IMR-90 (cell line): ENCODE results near the gene UBXN2A. TPM values are rescaled to one million over a fixed set of nuclear protein-coding genes. Genes with fewer than 3 reads are reported as not detected.

Source experiments
- ATAC-seq: fragments of 200-7000 bp; cut with Tn5 transposase; 2 replicates; pipeline ENCODE4 v1.9.1; 2020; ENCODE audit warnings: low read depth, mild to moderate bottlenecking, moderate library complexity
- BruUV-seq: library from RNA; stranded (reverse); fragments of 400-500 nt; replicated peaks from 2 replicates; lab custom pipeline; 2021; lab: Mats Ljungman, UMichigan
- CTCF ChIA-PET: fragments of 300-600 bp; formaldehyde crosslinking; extraction: SDS; loops from one replicate; lab custom pipeline; 2021; ENCODE audit warnings: antibody characterized with exemption; lab: Yijun Ruan, JAX
- POLR2A ChIA-PET: fragments of 300-600 bp; sonication (Branson Sonifier 250); formaldehyde crosslinking; loops from one replicate; lab custom pipeline; 2022; ENCODE audit warnings: antibody characterized with exemption; ENCODE audit not compliant: unreplicated experiment; lab: Charles Lee
- DNase-seq: peaks from one replicate; pipeline ENCODE4 v3.0.0; 2013
- H2AFZ ChIP-seq: replicated peaks from 2 replicates; pipeline ENCODE3; 2013; ENCODE audit warnings: low read length, mild to moderate bottlenecking; ENCODE audit not compliant: poor library complexity
- H2AK5ac ChIP-seq: 2 replicates; pipeline ENCODE4 v1.6.1; 2013; ENCODE audit warnings: low read depth, low read length, inconsistent platforms
- H2AK9ac ChIP-seq: replicated peaks from 2 replicates; pipeline ENCODE3; 2013; ENCODE audit warnings: mild to moderate bottlenecking, low read depth, low read length, moderate library complexity; ENCODE audit not compliant: poor library complexity
- H2BK120ac ChIP-seq: 2 replicates; pipeline ENCODE4 v1.6.1; 2013; ENCODE audit warnings: low read depth, low read length, inconsistent platforms
- H2BK15ac ChIP-seq: 3 replicates; pipeline ENCODE4 v1.6.1; 2013; ENCODE audit warnings: low read depth, low read length, inconsistent platforms
- H2BK20ac ChIP-seq: 2 replicates; pipeline ENCODE4 v1.6.1; 2013; ENCODE audit warnings: low read depth, mild to moderate bottlenecking, inconsistent platforms, low read length, moderate library complexity
- H2BK5ac ChIP-seq: 2 replicates; pipeline ENCODE4 v1.6.1; 2013; ENCODE audit warnings: mild to moderate bottlenecking, low read depth, low read length, inconsistent platforms; ENCODE audit not compliant: poor library complexity, severe bottlenecking
- H3K14ac ChIP-seq: replicated peaks from 2 replicates; pipeline ENCODE4 v1.6.1; 2013; ENCODE audit warnings: low read depth, low read length, inconsistent platforms
- H3K18ac ChIP-seq: 2 replicates; pipeline ENCODE4 v1.6.1; 2013; ENCODE audit warnings: low read depth, low read length, control low read depth
- H3K23ac ChIP-seq: 2 replicates; pipeline ENCODE4 v1.6.1; 2013; ENCODE audit warnings: low read depth, low read length, inconsistent platforms
- H3K27ac ChIP-seq: 2 replicates; pipeline ENCODE4 v1.5.1; 2013; ENCODE audit warnings: mild to moderate bottlenecking, control low read depth, low read length; ENCODE audit not compliant: insufficient read depth
- H3K27me3 ChIP-seq: 2 replicates; pipeline ENCODE4 v1.6.1; 2013; ENCODE audit warnings: low read length; ENCODE audit not compliant: control insufficient read depth, insufficient read depth
- H3K36me3 ChIP-seq: 2 replicates; pipeline ENCODE4 v1.6.1; 2013; ENCODE audit warnings: low read length, mixed read lengths; ENCODE audit not compliant: control insufficient read depth, insufficient read depth
- H3K4ac ChIP-seq: 2 replicates; pipeline ENCODE4 v1.6.1; 2013; ENCODE audit warnings: low read depth, low read length, inconsistent platforms
- H3K4me1 ChIP-seq: 2 replicates; pipeline ENCODE4 v1.6.1; 2013; ENCODE audit warnings: low read length, mixed read lengths; ENCODE audit not compliant: control insufficient read depth, insufficient read depth
- H3K4me2 ChIP-seq: 2 replicates; pipeline ENCODE4 v1.6.1; 2013; ENCODE audit warnings: low read depth, mild to moderate bottlenecking, control low read depth, low read length, moderate library complexity
- H3K4me3 ChIP-seq: 2 replicates; pipeline ENCODE4 v1.5.1; 2013; ENCODE audit warnings: low read depth, mild to moderate bottlenecking, control low read depth, low read length, moderate library complexity; ENCODE audit not compliant: insufficient read depth
- H3K56ac ChIP-seq: 2 replicates; pipeline ENCODE4 v1.6.1; 2013; ENCODE audit warnings: low read length, inconsistent platforms; ENCODE audit not compliant: insufficient read depth; ENCODE audit errors: extremely low read depth
- H3K79me1 ChIP-seq, 2 experiments: 2 replicates each; pipeline ENCODE4 v1.6.1; 2013; ENCODE audit warnings: low read length in 2 of 2, inconsistent platforms in 1 of 2, low read depth in 1 of 2
- H3K9ac ChIP-seq: 2 replicates; pipeline ENCODE4 v1.6.1; 2013; ENCODE audit warnings: low read depth, low read length, control low read depth
- H3K9me1 ChIP-seq: 2 replicates; pipeline ENCODE4 v1.6.1; 2013; ENCODE audit warnings: low read length, inconsistent platforms; ENCODE audit not compliant: insufficient read depth
- H3K9me3 ChIP-seq: 2 replicates; pipeline ENCODE4 v1.6.1; 2013; ENCODE audit warnings: low read length; ENCODE audit not compliant: control insufficient read depth, insufficient read depth
- H4K20me1 ChIP-seq: 2 replicates; pipeline ENCODE4 v1.6.1; 2013; ENCODE audit warnings: low read length, inconsistent platforms; ENCODE audit not compliant: insufficient read depth
- H4K5ac ChIP-seq: 2 replicates; pipeline ENCODE4 v1.6.1; 2013; ENCODE audit warnings: mild to moderate bottlenecking, low read depth, low read length, control low read depth
- H4K8ac ChIP-seq, 2 experiments: 2 replicates each; pipeline ENCODE4 v1.6.1; 2013; ENCODE audit warnings: low read depth in 2 of 2, low read length in 2 of 2, control low read depth in 1 of 2, inconsistent platforms in 1 of 2
- H4K91ac ChIP-seq: 2 replicates; pipeline ENCODE4 v1.6.1; 2013; ENCODE audit warnings: low read depth, low read length, inconsistent platforms; ENCODE audit not compliant: insufficient read depth
- BHLHE40 ChIP-seq: fragments of 150-350 bp; IDR thresholded peaks from 2 replicates; pipeline ENCODE4 v1.6.1; 2016; ENCODE audit warnings: mild to moderate bottlenecking, low read depth, low read length
- CEBPB ChIP-seq: IDR thresholded peaks from 2 replicates; pipeline ENCODE4 v1.6.1; 2012; ENCODE audit warnings: low read depth, low read length, improper control_type of control experiment
- CHD1 ChIP-seq: IDR thresholded peaks from 2 replicates; pipeline ENCODE4 v1.6.1; 2012; ENCODE audit warnings: low read depth, low read length, improper control_type of control experiment
- FOS ChIP-seq: fragments of 150-350 bp; IDR thresholded peaks from 2 replicates; pipeline ENCODE4 v1.6.1; 2016; ENCODE audit warnings: low read depth, low read length
- NFE2L2 ChIP-seq: fragments of 150-350 bp; IDR thresholded peaks from 2 replicates; pipeline ENCODE4 v1.6.1; 2016; ENCODE audit warnings: low read depth, mild to moderate bottlenecking, low read length
- RAD21 ChIP-seq: IDR thresholded peaks from 2 replicates; pipeline ENCODE4 v1.6.1; 2012; ENCODE audit warnings: low read length, improper control_type of control experiment
- RFX5 ChIP-seq: IDR thresholded peaks from 2 replicates; pipeline ENCODE4 v1.8.0; 2012; ENCODE audit warnings: low read depth, mild to moderate bottlenecking, low read length, moderate library complexity
- SMC3 ChIP-seq: fragments of 150-350 bp; IDR thresholded peaks from 2 replicates; pipeline ENCODE4 v1.6.1; 2016; ENCODE audit warnings: low read depth, mild to moderate bottlenecking, antibody characterized with exemption, low read length, moderate library complexity
- WGBS, 2 experiments: methylation state at CpG; one replicate each; pipeline versions ENCODE4 v1.1.5 to v1.1.7; 2013; ENCODE audit warnings: missing lambda C conversion rate in 2 of 2; ENCODE audit not compliant: insufficient read length in 1 of 2; ENCODE audit errors: extremely low coverage in 2 of 2; 5-methylcytosine and 5-hydroxymethylcytosine counted together
- dilution Hi-C: fragments of 300-500 bp; cut with HindIII; formaldehyde crosslinking; loops from one replicate; pipeline ENCODE4 v1.14.3; 2018; ENCODE audit warnings: low sequenced_read_pairs; ENCODE audit not compliant: unreplicated experiment
- in situ Hi-C: fragments of 300-500 bp; cut with MboI; formaldehyde crosslinking; loops from 3 replicates; pipeline ENCODE4 v1.14.3; 2019; ENCODE audit warnings: low sequenced_read_pairs, inconsistent platforms, mixed read lengths
- intact Hi-C: fragments of 100-400 bp; cut with micrococcal nuclease; formaldehyde crosslinking; loops from 2 replicates; pipeline ENCODE4 v1.10.0; 2022
- polyA plus RNA-seq, 3 experiments: library from polyadenylated mRNA; depleted of rRNA; stranded (reverse); fragments of >200 nt; gene quantifications; 2 replicates each; pipeline ENCODE4 v1.2.3, GENCODE V29; 2012; ENCODE audit warnings: low replicate concordance in 1 of 3
- total RNA-seq: library from RNA; depleted of rRNA; stranded (reverse); fragments of >200 nt; gene quantifications from 2 replicates; pipeline ENCODE4 v1.2.3, GENCODE V29; 2012
- TF ChIP-seq, protein P1 (sequence below): conservative IDR thresholded peaks from 2 replicates; pipeline ENCODE4 v1.5.1; 2012; ENCODE audit warnings: mild to moderate bottlenecking, low read depth, low read length, improper control_type of control experiment
- TF ChIP-seq, protein P2 (sequence below): fragments of 150-350 bp; IDR thresholded peaks from 2 replicates; pipeline ENCODE4 v1.6.1; 2017; ENCODE audit warnings: mild to moderate bottlenecking, antibody characterized with exemption, low read length, low read depth
- TF ChIP-seq, protein P3 (sequence below): fragments of 150-350 bp; IDR thresholded peaks from 2 replicates; pipeline ENCODE4 v1.6.1; 2016; ENCODE audit warnings: low read depth, mild to moderate bottlenecking, low read length, moderate library complexity, borderline replicate concordance

The UBXN2A gene
- total and polyA plus RNA-seq, 2 of the 4 experiments (the other 2 are of a cell fraction) = 4.6 to 7.7 TPM

DNA sequence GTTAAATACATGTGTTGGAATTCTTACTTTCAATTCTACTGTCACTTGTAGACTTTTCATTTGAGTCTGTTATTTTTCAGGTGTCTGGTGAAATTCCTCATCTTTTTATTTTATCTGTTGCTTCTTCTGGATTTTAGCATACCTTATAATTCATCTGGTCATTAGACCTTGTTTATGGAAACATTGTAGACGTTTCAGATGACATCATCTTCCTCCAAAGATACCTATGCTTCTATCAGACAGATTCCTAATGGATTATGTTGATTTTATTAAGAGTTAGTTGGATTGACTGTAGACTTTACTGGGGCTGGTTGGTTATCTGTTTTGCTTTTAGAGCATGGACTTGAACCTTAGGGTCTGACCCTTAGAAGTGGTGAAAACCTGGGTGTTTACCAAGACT, 54.3 kb downstream of the UBXN2A start:
- no peak overlapping the region for H3K18ac ChIP-seq
- no peak overlapping the region for H3K4me3 ChIP-seq
- no peak overlapping the region for H3K4ac ChIP-seq
- ChIA-PET POLR2A (no interaction called here), CTCF (interaction anchor here (1.2 kb wide), 1 partner anchor 67 kb away, joined by 3 read pairs; the partner anchor contains the start of gene ATAD2B)
- WGBS, 2 experiments = no CpG with 5 or more reads among the region's 1 CpG
- no peaks in the 10 kb centered on the region for H4K20me1 ChIP-seq
- dilution Hi-C loops = no loop called here
- no peaks in the 10 kb centered on the region for H3K4me1 ChIP-seq
- H3K4me2 ChIP-seq = no peak overlapping the region
- no peak overlapping the region for H2BK15ac ChIP-seq
- H3K9ac ChIP-seq = no peak overlapping the region
- DNase-seq (no peak), ATAC-seq (no peak)
- H4K5ac ChIP-seq = no peak overlapping the region
- no peak overlapping the region for H4K8ac ChIP-seq
- H2AK9ac ChIP-seq = no peak overlapping the region
- no peak for TF ChIP-seq CEBPB
- TF ChIP-seq, protein P1, sequence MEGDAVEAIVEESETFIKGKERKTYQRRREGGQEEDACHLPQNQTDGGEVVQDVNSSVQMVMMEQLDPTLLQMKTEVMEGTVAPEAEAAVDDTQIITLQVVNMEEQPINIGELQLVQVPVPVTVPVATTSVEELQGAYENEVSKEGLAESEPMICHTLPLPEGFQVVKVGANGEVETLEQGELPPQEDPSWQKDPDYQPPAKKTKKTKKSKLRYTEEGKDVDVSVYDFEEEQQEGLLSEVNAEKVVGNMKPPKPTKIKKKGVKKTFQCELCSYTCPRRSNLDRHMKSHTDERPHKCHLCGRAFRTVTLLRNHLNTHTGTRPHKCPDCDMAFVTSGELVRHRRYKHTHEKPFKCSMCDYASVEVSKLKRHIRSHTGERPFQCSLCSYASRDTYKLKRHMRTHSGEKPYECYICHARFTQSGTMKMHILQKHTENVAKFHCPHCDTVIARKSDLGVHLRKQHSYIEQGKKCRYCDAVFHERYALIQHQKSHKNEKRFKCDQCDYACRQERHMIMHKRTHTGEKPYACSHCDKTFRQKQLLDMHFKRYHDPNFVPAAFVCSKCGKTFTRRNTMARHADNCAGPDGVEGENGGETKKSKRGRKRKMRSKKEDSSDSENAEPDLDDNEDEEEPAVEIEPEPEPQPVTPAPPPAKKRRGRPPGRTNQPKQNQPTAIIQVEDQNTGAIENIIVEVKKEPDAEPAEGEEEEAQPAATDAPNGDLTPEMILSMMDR = no peak
- TF ChIP-seq BHLHE40 = no peak
- no peak for TF ChIP-seq NFE2L2
- no peak for TF ChIP-seq CHD1
- TF ChIP-seq RFX5 = no peak
- no peak for TF ChIP-seq FOS
- TF ChIP-seq, protein P2, sequence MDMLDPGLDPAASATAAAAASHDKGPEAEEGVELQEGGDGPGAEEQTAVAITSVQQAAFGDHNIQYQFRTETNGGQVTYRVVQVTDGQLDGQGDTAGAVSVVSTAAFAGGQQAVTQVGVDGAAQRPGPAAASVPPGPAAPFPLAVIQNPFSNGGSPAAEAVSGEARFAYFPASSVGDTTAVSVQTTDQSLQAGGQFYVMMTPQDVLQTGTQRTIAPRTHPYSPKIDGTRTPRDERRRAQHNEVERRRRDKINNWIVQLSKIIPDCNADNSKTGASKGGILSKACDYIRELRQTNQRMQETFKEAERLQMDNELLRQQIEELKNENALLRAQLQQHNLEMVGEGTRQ = no peak
- TF ChIP-seq, protein P3, sequence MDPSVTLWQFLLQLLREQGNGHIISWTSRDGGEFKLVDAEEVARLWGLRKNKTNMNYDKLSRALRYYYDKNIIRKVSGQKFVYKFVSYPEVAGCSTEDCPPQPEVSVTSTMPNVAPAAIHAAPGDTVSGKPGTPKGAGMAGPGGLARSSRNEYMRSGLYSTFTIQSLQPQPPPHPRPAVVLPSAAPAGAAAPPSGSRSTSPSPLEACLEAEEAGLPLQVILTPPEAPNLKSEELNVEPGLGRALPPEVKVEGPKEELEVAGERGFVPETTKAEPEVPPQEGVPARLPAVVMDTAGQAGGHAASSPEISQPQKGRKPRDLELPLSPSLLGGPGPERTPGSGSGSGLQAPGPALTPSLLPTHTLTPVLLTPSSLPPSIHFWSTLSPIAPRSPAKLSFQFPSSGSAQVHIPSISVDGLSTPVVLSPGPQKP = no peak
- no peak for TF ChIP-seq RAD21
- TF ChIP-seq SMC3 = no peak
- no peak overlapping the region for H2BK5ac ChIP-seq
- no peak overlapping the region for H2AK5ac ChIP-seq
- BruUV-seq = no TSS peak
- H3K27ac ChIP-seq = no peak overlapping the region
- H3K14ac ChIP-seq = no peak overlapping the region
- H3K9me1 ChIP-seq = peaks cover 4% of the 10 kb centered on the region; the same call in 1 of the 2 replicates
- in situ Hi-C loops = no loop called here
- no peaks in the 10 kb centered on the region for H3K27me3 ChIP-seq
- H2BK20ac ChIP-seq = no peak overlapping the region
- no peak overlapping the region for H2BK120ac ChIP-seq
- no peak overlapping the region for H3K23ac ChIP-seq
- H3K36me3 ChIP-seq = peaks cover 5% of the 10 kb centered on the region
- H3K56ac ChIP-seq = no peak overlapping the region
- H4K91ac ChIP-seq = no peak overlapping the region
- intact Hi-C loops = no loop called here
- peaks cover 0 to 8% of the 10 kb centered on the region in 2 experiments; a peak in 1 of 4 replicates for H3K79me1 ChIP-seq
- H2AFZ ChIP-seq = no peak overlapping the region
- H3K9me3 ChIP-seq = no peaks in the 10 kb centered on the region
